Adrenal gland (tissue), 5 donors: ENCODE results near the gene VSIG2.

ENCODE experiments used
- CTCF ChIP-seq, 6 experiments: fragments of 450-650 bp in 4 of 6; fragments of 200-600 bp in 2 of 6; sonication (generic) in 1 of 6; IDR thresholded peaks; 1 replicate in 5 of 6; 2 replicates in 1 of 6; pipeline versions ENCODE4 v1.5.1 to v1.8.0; 2016 to 2021; ENCODE audit warnings: antibody characterized with exemption in 6 of 6, mild to moderate bottlenecking in 2 of 6, moderate library complexity in 1 of 6
- POLR2A ChIP-seq, 2 donors: fragments of 450-650 bp; IDR thresholded peaks; one replicate each; pipeline ENCODE4 v1.6.1; 2017; ENCODE audit warnings: antibody characterized with exemption in 2 of 2, mild to moderate bottlenecking in 2 of 2, moderate library complexity in 1 of 2
- donor health status: DM: no; HTN: no; CAD: no.

- peak; percentile 59 to 82 (median 74) for TF ChIP-seq CTCF (IDR thresholded peaks at IDR 0.05)
- no peak for TF ChIP-seq POLR2A (IDR thresholded peaks at IDR 0.05)
These were observed 11.3 kb upstream of the VSIG2 start for GRCh38 chr11:124763156-124763947.
